RWPE2 (cell line): Measurements from ENCODE around the gene CLEC11A.

Source experiments
- ATAC-seq: fragments of 200-7000 bp; cut with Tn5 transposase; 3 replicates; pipeline ENCODE4 v1.9.1; 2021; ENCODE audit warnings: low read depth
- DNase-seq: peaks from one replicate; pipeline ENCODE4 v3.0.0-alpha.2; 2020; ENCODE audit warnings: low spot score
- H3K27ac ChIP-seq: fragments of 450-650 bp; 2 replicates; pipeline ENCODE4 v1.5.1; 2017; ENCODE audit warnings: mild to moderate bottlenecking; ENCODE audit not compliant: poor library complexity, severe bottlenecking
- H3K27me3 ChIP-seq: fragments of 250-450 bp; sonication (Bioruptor Pico); 2 replicates; pipeline ENCODE4 v1.5.1; 2021; ENCODE audit warnings: mild to moderate bottlenecking, moderate library complexity; ENCODE audit not compliant: insufficient read depth, poor library complexity, severe bottlenecking
- H3K36me3 ChIP-seq: fragments of 250-450 bp; sonication (Bioruptor Pico); 2 replicates; pipeline ENCODE4 v1.5.1; 2020; ENCODE audit warnings: low read depth, mild to moderate bottlenecking, moderate library complexity
- H3K4me1 ChIP-seq: fragments of 250-450 bp; sonication (Bioruptor Pico); 2 replicates; pipeline ENCODE4 v1.5.1; 2021; ENCODE audit warnings: mild to moderate bottlenecking, moderate library complexity; ENCODE audit not compliant: insufficient read depth, poor library complexity, severe bottlenecking
- H3K4me3 ChIP-seq: fragments of 250-450 bp; sonication (Bioruptor Pico); 2 replicates; pipeline ENCODE4 v1.5.1; 2021; ENCODE audit warnings: mild to moderate bottlenecking, moderate library complexity; ENCODE audit not compliant: severe bottlenecking
- H3K9me3 ChIP-seq: fragments of 250-450 bp; sonication (Bioruptor Pico); 2 replicates; pipeline ENCODE4 v1.5.1; 2021; ENCODE audit warnings: mild to moderate bottlenecking, moderate library complexity; ENCODE audit not compliant: severe bottlenecking
- TF ChIP-seq, protein P1 (sequence below): fragments of 450-650 bp; IDR thresholded peaks from one replicate; pipeline ENCODE4 v1.5.1; 2017; ENCODE audit warnings: mild to moderate bottlenecking, moderate library complexity; ENCODE audit not compliant: poor library complexity, severe bottlenecking

CLEC11A gene

DNA sequence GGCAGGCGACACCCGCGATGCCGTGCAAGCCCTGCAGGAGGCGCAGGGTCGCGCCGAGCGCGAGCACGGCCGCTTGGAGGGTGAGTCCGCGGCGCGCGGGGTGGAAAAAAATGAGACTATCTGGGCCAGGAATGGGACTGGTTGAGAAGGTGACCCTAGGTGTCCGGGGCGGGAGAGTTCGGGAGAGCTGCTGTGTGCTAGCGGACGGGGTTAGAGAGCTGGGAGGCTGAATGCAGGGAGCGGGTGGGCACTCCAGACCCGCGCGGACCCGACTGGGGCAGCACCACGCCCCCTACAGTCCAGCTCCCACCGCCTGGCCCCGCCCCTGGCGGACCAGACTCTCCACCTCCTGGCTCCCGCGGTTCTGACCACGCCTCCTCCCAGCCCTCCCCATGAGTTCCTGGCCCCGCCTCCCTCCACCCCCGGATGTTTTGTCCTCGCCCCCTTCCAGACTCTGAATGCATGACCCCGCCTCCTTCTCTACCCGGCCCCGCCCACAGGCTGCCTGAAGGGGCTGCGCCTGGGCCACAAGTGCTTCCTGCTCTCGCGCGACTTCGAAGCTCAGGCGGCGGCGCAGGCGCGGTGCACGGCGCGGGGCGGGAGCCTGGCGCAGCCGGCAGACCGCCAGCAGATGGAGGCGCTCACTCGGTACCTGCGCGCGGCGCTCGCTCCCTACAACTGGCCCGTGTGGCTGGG lies 1.5 kb downstream of the CLEC11A start:
- Histone ChIP-seq H3K9me3 (no peaks in the 10 kb centered on the region), H3K4me3 (peak overlapping the region; percentile 50), H3K27me3 (no peaks in the 10 kb centered on the region), H3K36me3 (no peaks in the 10 kb centered on the region), H3K27ac (no peak overlapping the region), H3K4me1 (no peaks in the 10 kb centered on the region)
- ATAC-seq (peak; percentile 76), DNase-seq (peak; percentile 99)
- TF ChIP-seq, protein P1, sequence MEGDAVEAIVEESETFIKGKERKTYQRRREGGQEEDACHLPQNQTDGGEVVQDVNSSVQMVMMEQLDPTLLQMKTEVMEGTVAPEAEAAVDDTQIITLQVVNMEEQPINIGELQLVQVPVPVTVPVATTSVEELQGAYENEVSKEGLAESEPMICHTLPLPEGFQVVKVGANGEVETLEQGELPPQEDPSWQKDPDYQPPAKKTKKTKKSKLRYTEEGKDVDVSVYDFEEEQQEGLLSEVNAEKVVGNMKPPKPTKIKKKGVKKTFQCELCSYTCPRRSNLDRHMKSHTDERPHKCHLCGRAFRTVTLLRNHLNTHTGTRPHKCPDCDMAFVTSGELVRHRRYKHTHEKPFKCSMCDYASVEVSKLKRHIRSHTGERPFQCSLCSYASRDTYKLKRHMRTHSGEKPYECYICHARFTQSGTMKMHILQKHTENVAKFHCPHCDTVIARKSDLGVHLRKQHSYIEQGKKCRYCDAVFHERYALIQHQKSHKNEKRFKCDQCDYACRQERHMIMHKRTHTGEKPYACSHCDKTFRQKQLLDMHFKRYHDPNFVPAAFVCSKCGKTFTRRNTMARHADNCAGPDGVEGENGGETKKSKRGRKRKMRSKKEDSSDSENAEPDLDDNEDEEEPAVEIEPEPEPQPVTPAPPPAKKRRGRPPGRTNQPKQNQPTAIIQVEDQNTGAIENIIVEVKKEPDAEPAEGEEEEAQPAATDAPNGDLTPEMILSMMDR = peak; percentile 87

GRCh38 chr19:50725218-50725910 lies 2.2 kb downstream of the CLEC11A start:
- peak overlapping the region; percentile 50 for H3K4me3 ChIP-seq
- ATAC-seq (peak; percentile 28), DNase-seq (no peak)
- H3K36me3 ChIP-seq = no peaks in the 10 kb centered on the region
- no peaks in the 10 kb centered on the region for H3K9me3 ChIP-seq
- H3K4me1 ChIP-seq = no peaks in the 10 kb centered on the region
- no peak overlapping the region for H3K27ac ChIP-seq
- TF ChIP-seq, protein P1 = no peak
- no peaks in the 10 kb centered on the region for H3K27me3 ChIP-seq

DNA sequence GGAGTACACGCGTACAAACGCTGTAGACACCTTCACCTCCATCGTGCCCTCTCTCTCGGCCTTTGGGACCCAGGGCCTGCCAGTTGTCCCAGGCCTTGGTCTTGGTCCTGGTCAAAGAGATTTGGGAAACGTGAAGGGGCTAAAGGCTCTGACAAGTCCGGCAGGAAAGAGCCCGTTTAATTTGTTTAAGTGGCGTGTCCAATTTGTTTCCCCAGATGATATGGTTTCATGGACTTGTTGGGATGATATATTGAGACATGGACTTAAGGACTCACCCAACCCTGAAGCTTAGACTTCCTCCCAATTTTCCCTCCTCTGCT lies 2.7 kb downstream of the CLEC11A start:
- no peaks in the 10 kb centered on the region for H3K9me3 ChIP-seq
- no peaks in the 10 kb centered on the region for H3K27me3 ChIP-seq
- ATAC-seq (no peak), DNase-seq (no peak)
- H3K4me3 ChIP-seq = peak overlapping the region; percentile 50
- no peaks in the 10 kb centered on the region for H3K4me1 ChIP-seq
- no peak overlapping the region for H3K27ac ChIP-seq
- TF ChIP-seq, protein P1 = no peak
- H3K36me3 ChIP-seq = no peaks in the 10 kb centered on the region

DNA sequence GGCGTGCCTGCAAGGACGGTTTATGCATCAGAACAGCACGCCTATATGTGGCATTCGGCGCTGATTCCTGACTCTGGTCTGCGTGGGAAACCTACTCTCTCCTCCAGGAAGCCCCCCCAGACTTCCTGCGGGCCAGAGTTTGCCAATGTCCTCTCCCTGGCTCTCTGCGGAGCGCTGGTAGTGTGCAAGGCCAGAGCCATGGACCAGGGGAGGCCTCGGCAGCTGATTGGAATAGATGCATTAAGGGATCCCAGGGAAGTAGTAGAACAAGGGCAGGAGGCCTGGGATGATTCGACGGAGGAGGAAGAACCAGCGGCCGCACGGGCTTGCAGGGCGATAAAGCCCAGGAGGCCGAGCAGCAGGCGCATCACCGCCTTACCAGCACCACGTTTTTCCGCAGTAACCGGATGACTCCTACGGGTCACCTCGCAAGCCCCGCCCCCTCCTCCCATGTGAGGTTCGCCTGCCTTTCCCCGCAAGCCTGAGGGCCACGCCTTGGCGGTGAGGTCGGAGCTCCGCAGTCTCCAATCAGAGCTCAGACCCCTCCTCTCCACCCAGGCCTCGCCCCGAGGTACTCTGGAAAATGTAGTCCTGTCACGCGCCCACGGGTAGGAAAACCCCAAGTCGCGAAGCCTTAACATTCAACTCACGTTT lies 5.0 kb downstream of the CLEC11A start:
- Histone ChIP-seq H3K4me3 (no peak overlapping the region), H3K4me1 (no peaks in the 10 kb centered on the region), H3K27me3 (no peaks in the 10 kb centered on the region), H3K36me3 (no peaks in the 10 kb centered on the region), H3K9me3 (no peaks in the 10 kb centered on the region), H3K27ac (no peak overlapping the region)
- ATAC-seq (peak; percentile 43), DNase-seq (peak; percentile 89)
- TF ChIP-seq, protein P1 = no peak
